NCI-H1436 treated with DMSO at 0.1 percent for 48 hours (cell line): ENCODE data around the gene MRPL19.
A peak's percentile ranks its signal among the peaks of the same experiment; 100 is the strongest.

Experiments
- DNase-seq: peaks from one replicate; lab custom pipeline; 2025; lab: John Stamatoyannopoulos, UW

The MRPL19 gene

GRCh38 chr2:75646583-75647425 is at the start of gene MRPL19:
Gene MRPL19 (plus strand): TSS chr2:75646783. CDS start chr2:75646808, 25 bp downstream.
- peak; percentile 51 for DNase-seq

- DNase-seq, result no peak
Observed at GRCh38 chr2:75596784-75597183, 49.8 kb upstream of the MRPL19 start.

- DNase-seq, result no peak
Observed at GRCh38 chr2:75597949-75598348, 48.6 kb upstream of the MRPL19 start.

- no peak for DNase-seq
Observed at GRCh38 chr2:75598589-75599155, 47.9 kb upstream of the MRPL19 start.

GRCh38 chr2:75600461-75601011 is 46.0 kb upstream of the MRPL19 start:
- no peak for DNase-seq

- DNase-seq, result no peak
Observed at GRCh38 chr2:75602724-75603342, 43.8 kb upstream of the MRPL19 start.

- no peak for DNase-seq
Observed at GRCh38 chr2:75603477-75603876, 43.1 kb upstream of the MRPL19 start.

- no peak for DNase-seq
Observed at GRCh38 chr2:75604484-75604883, 42.1 kb upstream of the MRPL19 start.

- no peak for DNase-seq
Observed at GRCh38 chr2:75605770-75606529, 40.6 kb upstream of the MRPL19 start.

GRCh38 chr2:75606761-75607399 is 39.7 kb upstream of the MRPL19 start:
- no peak for DNase-seq

GRCh38 chr2:75607400-75607798 is 39.2 kb upstream of the MRPL19 start:
- no peak for DNase-seq

GRCh38 chr2:75607988-75608683 is 38.4 kb upstream of the MRPL19 start:
- no peak for DNase-seq

- DNase-seq, result no peak
Observed at GRCh38 chr2:75608684-75609333, 37.8 kb upstream of the MRPL19 start.

- DNase-seq, result no peak
Observed at GRCh38 chr2:75609334-75609689, 37.3 kb upstream of the MRPL19 start.

GRCh38 chr2:75609937-75610508 is 36.6 kb upstream of the MRPL19 start:
- no peak for DNase-seq

- DNase-seq, result no peak
Observed at GRCh38 chr2:75610671-75611070, 35.9 kb upstream of the MRPL19 start.

GRCh38 chr2:75612108-75612861 is 34.3 kb upstream of the MRPL19 start:
- no peak for DNase-seq

- DNase-seq, result no peak
Observed at GRCh38 chr2:75612862-75613243, 33.7 kb upstream of the MRPL19 start.

- DNase-seq, result no peak
Observed at GRCh38 chr2:75614162-75614651, 32.4 kb upstream of the MRPL19 start.
